HCT116 (cell line): ENCODE data around the gene LRRK1. TPM values are rescaled to one million over a fixed set of nuclear protein-coding genes. Genes with fewer than 3 reads are reported as not detected.

Source experiments
- ATAC-seq: fragments of 200-7000 bp; cut with Tn5 transposase; 2 replicates; pipeline ENCODE4 v1.9.1; 2020; ENCODE audit warnings: mild to moderate bottlenecking, moderate library complexity
- BruUV-seq: library from RNA; stranded (reverse); fragments of 400-500 nt; replicated peaks from 2 replicates; lab custom pipeline; 2021; lab: Mats Ljungman, UMichigan
- CTCF ChIA-PET: fragments of 300-600 bp; sonication (Branson Sonifier 250); formaldehyde crosslinking; loops from one replicate; lab custom pipeline; 2021; ENCODE audit warnings: antibody characterized with exemption; lab: Charles Lee
- POLR2A ChIA-PET: fragments of 300-600, 350-600 bp; sonication (Branson Sonifier 250); formaldehyde crosslinking; loops from one replicate; lab custom pipeline; 2021; ENCODE audit warnings: antibody characterized with exemption; lab: Charles Lee
- RAD21 ChIA-PET, 2 experiments: fragments of 300-600 bp; sonication (Branson Sonifier 250); formaldehyde crosslinking; loops; one replicate each; lab custom pipeline; 2023; ENCODE audit warnings: low total read pairs in 2 of 2; ENCODE audit not compliant: uncharacterized antibody in 2 of 2, unreplicated experiment in 2 of 2, low non-redundant PET in 1 of 2; lab: Charles Lee
- DNase-seq: peaks from one replicate; pipeline ENCODE4 v3.0.0-alpha.2; 2010; ENCODE audit warnings: low read depth, low spot score
- H2AFZ ChIP-seq: fragments of 200-600 bp; shearing (Covaris generic), sonication (generic); 2 replicates; pipeline ENCODE4 v1.6.1; 2017; ENCODE audit warnings: low read depth, mixed run types, mixed read lengths, antibody characterized with exemption, low read length; ENCODE audit not compliant: poor library complexity, severe bottlenecking
- H3K27ac ChIP-seq: 2 replicates; pipeline ENCODE4 v1.5.1; 2012; ENCODE audit warnings: low read depth, low read length
- H3K27me3 ChIP-seq: fragments of 200-600 bp; sonication (generic); 2 replicates; pipeline ENCODE4 v1.6.1; 2016; ENCODE audit warnings: mixed run types, low read length, mixed read lengths; ENCODE audit not compliant: insufficient read depth
- H3K36me3 ChIP-seq, 2 experiments: fragments of 200-500 bp in 1 of 2; fragments of 200-600 bp in 1 of 2; sonication (Bioruptor generic) in 1 of 2; sonication (generic) in 1 of 2; 2 replicates each; pipeline versions ENCODE4 v1.5.1 to v1.6.1; 2014 to 2016; ENCODE audit warnings: low read length in 2 of 2, inconsistent platforms in 1 of 2, mixed read lengths in 1 of 2, mixed run types in 1 of 2; ENCODE audit not compliant: insufficient read depth in 2 of 2, control insufficient read depth in 1 of 2
- H3K4me1 ChIP-seq, 2 experiments: fragments of 200-600 bp in 1 of 2; sonication (generic) in 1 of 2; 2 replicates each; pipeline versions ENCODE4 v1.5.1 to v1.6.1; 2012 to 2017; ENCODE audit warnings: low read length in 2 of 2, inconsistent platforms in 1 of 2, mild to moderate bottlenecking in 1 of 2, mixed read lengths in 1 of 2, mixed run types in 1 of 2, moderate library complexity in 1 of 2; ENCODE audit not compliant: insufficient read depth in 2 of 2, control insufficient read depth in 1 of 2
- H3K4me2 ChIP-seq: fragments of 200-600 bp; sonication (generic); 2 replicates; pipeline ENCODE4 v1.6.1; 2017; ENCODE audit warnings: mixed run types, low read length, mixed read lengths
- H3K4me3 ChIP-seq, 2 experiments: fragments of 200-600 bp in 1 of 2; sonication (generic) in 1 of 2; replicated peaks in 1 of 2; 2 replicates each; pipeline ENCODE4 v1.5.1; 2011 to 2016; ENCODE audit warnings: low read length in 2 of 2, control low read depth in 1 of 2, low read depth in 1 of 2, mild to moderate bottlenecking in 1 of 2, mixed read lengths in 1 of 2, mixed run types in 1 of 2
- H3K79me2 ChIP-seq: fragments of 200-600 bp; sonication (generic); 2 replicates; pipeline ENCODE4 v1.6.1; 2017; ENCODE audit warnings: mild to moderate bottlenecking, mixed run types, low read length, moderate library complexity, mixed read lengths; ENCODE audit not compliant: insufficient read depth
- H3K9ac ChIP-seq: fragments of 200-600 bp; sonication (generic); 2 replicates; pipeline ENCODE4 v1.6.1; 2016; ENCODE audit warnings: low read length, mixed read lengths
- H3K9me2 ChIP-seq: fragments of 200-600 bp; sonication (generic), shearing (Covaris generic); 2 replicates; pipeline ENCODE4 v1.6.1; 2017; ENCODE audit warnings: mixed run types, mild to moderate bottlenecking, moderate library complexity; ENCODE audit not compliant: insufficient read depth
- H3K9me3 ChIP-seq, 2 experiments: fragments of 200-500 bp in 1 of 2; fragments of 200-600 bp in 1 of 2; sonication (Bioruptor generic) in 1 of 2; sonication (generic) in 1 of 2; 2 replicates each; pipeline ENCODE4 v1.6.1; 2014 to 2017; ENCODE audit warnings: low read length in 2 of 2, mixed read lengths in 2 of 2, inconsistent platforms in 1 of 2, low read depth in 1 of 2, mild to moderate bottlenecking in 1 of 2, mixed run types in 1 of 2, moderate library complexity in 1 of 2; ENCODE audit not compliant: control insufficient read depth in 1 of 2, insufficient read depth in 1 of 2
- H4K20me1 ChIP-seq: fragments of 200-600 bp; sonication (generic), shearing (Covaris generic); 2 replicates; pipeline ENCODE4 v1.6.1; 2017; ENCODE audit warnings: mixed run types, mild to moderate bottlenecking, moderate library complexity; ENCODE audit not compliant: insufficient read depth
- SIN3A ChIP-seq: IDR thresholded peaks from 2 replicates; pipeline ENCODE4 v1.6.1; 2012; ENCODE audit warnings: low read depth
- SRF ChIP-seq: IDR thresholded peaks from 2 replicates; pipeline ENCODE4 v1.6.1; 2012; ENCODE audit warnings: low read depth
- intact Hi-C: fragments of 100-400 bp; cut with micrococcal nuclease; formaldehyde crosslinking; loops from 2 replicates; pipeline ENCODE4 v1.10.0; 2022
- total RNA-seq: library from RNA; stranded (reverse); gene quantifications from one replicate; pipeline ENCODE4 v1.2.1, GENCODE V29; 2021; ENCODE audit not compliant: unreplicated experiment
- TF ChIP-seq, protein P1 (sequence below), 3 experiments: fragments of 200-600 bp in 1 of 3; sonication (generic) in 1 of 3; IDR thresholded peaks in 2 of 3; conservative IDR thresholded peaks in 1 of 3; 2 replicates each; pipeline ENCODE4 v1.5.1; 2012 to 2017; ENCODE audit warnings: low read depth in 2 of 3, low read length in 2 of 3, antibody characterized with exemption in 1 of 3, borderline replicate concordance in 1 of 3, control low read depth in 1 of 3, mild to moderate bottlenecking in 1 of 3, mixed read lengths in 1 of 3, mixed run types in 1 of 3, moderate library complexity in 1 of 3; ENCODE audit not compliant: insufficient read depth in 1 of 3

Gene LRRK1
- total RNA-seq, 1 experiment from 2014 or later = 21.6 TPM

DNA sequence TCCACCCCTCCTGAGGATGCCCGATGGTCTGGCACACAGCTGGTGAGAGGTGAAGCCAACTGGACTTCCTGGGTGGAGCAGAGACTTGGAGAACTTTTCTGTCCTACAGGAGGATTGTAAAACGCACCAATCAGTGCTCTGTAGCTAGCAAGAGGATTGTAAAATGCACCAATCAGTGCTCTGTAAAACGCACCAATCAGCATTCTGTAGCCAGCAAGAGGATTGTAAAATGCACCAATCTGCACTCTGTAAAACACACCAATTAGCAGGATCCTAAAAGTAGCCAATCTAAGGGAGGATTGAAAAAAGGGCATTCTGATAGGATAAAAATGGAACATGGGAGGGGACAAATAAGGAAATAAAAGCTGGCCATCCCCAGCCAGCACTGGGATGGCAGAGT, 182.5 kb downstream of the LRRK1 start:
- no peak for DNase-seq
- ATAC-seq = no peak; the same call in 1 of the 2 replicates
- H3K9ac ChIP-seq = no peak overlapping the region
- no peak overlapping the region for H3K4me3 ChIP-seq
- no peak overlapping the region for H3K4me2 ChIP-seq
- RAD21 ChIA-PET = interaction anchor here in 1 of 2 experiments (0.6 kb wide), 1 partner anchor 187 kb away, joined by 3 read pairs; no protein-coding TSS in a partner anchor
- POLR2A ChIA-PET = no interaction called here
- intact Hi-C loops = no loop called here
- no peaks in the 10 kb centered on the region for H3K27me3 ChIP-seq
- no peaks in the 10 kb centered on the region for H4K20me1 ChIP-seq
- H3K9me2 ChIP-seq = no peaks in the 10 kb centered on the region
- H2AFZ ChIP-seq = no peak overlapping the region
- H3K79me2 ChIP-seq = no peaks in the 10 kb centered on the region
- no TSS peak for BruUV-seq
- no peak overlapping the region for H3K27ac ChIP-seq
- peaks cover 13 to 17% of the 10 kb centered on the region in 2 experiments for H3K4me1 ChIP-seq
- no peak for TF ChIP-seq SRF
- CTCF ChIA-PET = no interaction called here
- no peaks in the 10 kb centered on the region for H3K9me3 ChIP-seq
- H3K36me3 ChIP-seq = no peaks in the 10 kb centered on the region

DNA sequence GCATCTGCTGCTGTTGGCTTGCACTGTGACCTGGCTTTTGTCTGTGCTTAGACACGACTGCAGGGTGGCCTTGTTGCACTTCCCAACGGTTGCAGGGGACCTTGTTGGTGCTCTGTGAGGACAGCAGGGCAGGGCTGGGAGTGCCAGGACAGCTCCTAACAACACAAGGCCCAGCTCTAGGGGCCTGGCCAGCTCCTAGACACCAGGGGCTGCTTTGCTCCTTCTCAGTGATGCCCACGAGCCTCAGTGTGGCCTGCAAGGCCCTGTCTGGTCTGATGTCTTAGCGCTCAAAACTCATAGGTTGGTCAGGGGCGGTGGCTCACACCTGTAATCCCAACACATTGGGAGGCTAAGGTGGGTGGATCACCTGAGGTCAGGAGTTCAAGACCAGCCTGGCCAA, 183.6 kb downstream of the LRRK1 start:
- Histone ChIP-seq H3K27ac (no peak overlapping the region), H2AFZ (no peak overlapping the region), H3K9ac (no peak overlapping the region), H3K4me2 (no peak overlapping the region), H3K4me3 (no peak overlapping the region), H3K36me3 (no peaks in the 10 kb centered on the region), H4K20me1 (no peaks in the 10 kb centered on the region), H3K9me2 (no peaks in the 10 kb centered on the region), H3K9me3 (no peaks in the 10 kb centered on the region), H3K79me2 (no peaks in the 10 kb centered on the region), H3K27me3 (no peaks in the 10 kb centered on the region), H3K4me1 (peaks cover 13 to 17% of the 10 kb centered on the region in 2 experiments)
- ChIA-PET CTCF (no interaction called here), POLR2A (no interaction called here), RAD21 (no interaction called here)
- ATAC-seq (no peak), DNase-seq (no peak)
- intact Hi-C loops = no loop called here
- BruUV-seq = no TSS peak
- no peak for TF ChIP-seq SIN3A

DNA sequence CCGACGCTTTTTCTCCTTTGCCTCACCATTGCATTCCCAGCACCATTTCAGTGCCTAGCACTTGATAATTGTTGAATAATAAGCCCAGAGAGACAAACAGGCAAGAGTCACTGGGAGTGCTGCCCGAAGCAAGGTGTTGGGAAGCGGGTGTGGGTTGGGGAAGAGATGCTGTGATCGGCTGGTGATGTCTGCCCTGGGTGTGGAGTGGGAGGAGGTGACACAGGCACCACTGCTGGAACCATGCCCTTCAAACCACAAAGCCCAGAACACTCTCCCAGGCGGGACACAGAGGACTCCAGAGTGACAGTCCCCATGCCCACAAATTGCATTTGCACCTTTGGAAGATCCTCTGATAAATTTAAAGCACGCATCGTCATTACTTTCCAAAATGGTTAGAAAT, 184.4 kb downstream of the LRRK1 start:
- no peak overlapping the region for H2AFZ ChIP-seq
- no peaks in the 10 kb centered on the region for H3K27me3 ChIP-seq
- H3K4me2 ChIP-seq = no peak overlapping the region
- BruUV-seq = no TSS peak
- peaks cover 13 to 17% of the 10 kb centered on the region in 2 experiments for H3K4me1 ChIP-seq
- DNase-seq = no peak
- H3K9ac ChIP-seq = no peak overlapping the region
- no peak overlapping the region for H3K4me3 ChIP-seq
- ChIA-PET RAD21 (no interaction called here), POLR2A (no interaction called here), CTCF (no interaction called here)
- no peaks in the 10 kb centered on the region for H4K20me1 ChIP-seq
- no peaks in the 10 kb centered on the region for H3K36me3 ChIP-seq
- TF ChIP-seq, protein P1, sequence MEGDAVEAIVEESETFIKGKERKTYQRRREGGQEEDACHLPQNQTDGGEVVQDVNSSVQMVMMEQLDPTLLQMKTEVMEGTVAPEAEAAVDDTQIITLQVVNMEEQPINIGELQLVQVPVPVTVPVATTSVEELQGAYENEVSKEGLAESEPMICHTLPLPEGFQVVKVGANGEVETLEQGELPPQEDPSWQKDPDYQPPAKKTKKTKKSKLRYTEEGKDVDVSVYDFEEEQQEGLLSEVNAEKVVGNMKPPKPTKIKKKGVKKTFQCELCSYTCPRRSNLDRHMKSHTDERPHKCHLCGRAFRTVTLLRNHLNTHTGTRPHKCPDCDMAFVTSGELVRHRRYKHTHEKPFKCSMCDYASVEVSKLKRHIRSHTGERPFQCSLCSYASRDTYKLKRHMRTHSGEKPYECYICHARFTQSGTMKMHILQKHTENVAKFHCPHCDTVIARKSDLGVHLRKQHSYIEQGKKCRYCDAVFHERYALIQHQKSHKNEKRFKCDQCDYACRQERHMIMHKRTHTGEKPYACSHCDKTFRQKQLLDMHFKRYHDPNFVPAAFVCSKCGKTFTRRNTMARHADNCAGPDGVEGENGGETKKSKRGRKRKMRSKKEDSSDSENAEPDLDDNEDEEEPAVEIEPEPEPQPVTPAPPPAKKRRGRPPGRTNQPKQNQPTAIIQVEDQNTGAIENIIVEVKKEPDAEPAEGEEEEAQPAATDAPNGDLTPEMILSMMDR (IDR thresholded peaks at IDR 0.05 in 2 of 3, conservative IDR thresholded peaks at IDR 0.05 in 1 of 3; ENCODE audit: borderline replicate concordance in 1 of 3, insufficient read depth in 1 of 3, low read depth in 2 of 3, low read length in 2 of 3) = no peak
- H3K9me2 ChIP-seq = no peaks in the 10 kb centered on the region
- no peaks in the 10 kb centered on the region for H3K79me2 ChIP-seq
- no peak overlapping the region for H3K27ac ChIP-seq
- 0 out of 2 replicates have a peak, but pooled peaks have one; percentile 30 for ATAC-seq
- intact Hi-C loops = no loop called here
- H3K9me3 ChIP-seq = no peaks in the 10 kb centered on the region; a peak in 1 of 4 replicates
